ENCODE measurements around the gene RSBN1L. TPM values are rescaled to one million over a fixed set of nuclear protein-coding genes. Genes with fewer than 3 reads are reported as not detected.

The RSBN1L gene
- total and polyA plus RNA-seq, 2 donors (not counting 3 experiments of a cell fraction or from before 2014, with no cell fraction given): 3.0 to 13.1 TPM

- no peaks in the 10 kb centered on the region for H3K27me3 ChIP-seq (ENCODE audit: control insufficient read depth in 2 of 2, insufficient read depth in 2 of 2, low read length in 2 of 2)
- H3K4me1 ChIP-seq (ENCODE audit: control insufficient read depth, extremely low read depth, insufficient read depth, low read length): no peaks in the 10 kb centered on the region
- no peaks in the 10 kb centered on the region for H4K20me1 ChIP-seq (replicated peaks; ENCODE audit: control insufficient read depth, extremely low read depth, insufficient read depth, low read length)
- CTCF ChIA-PET: interaction anchor here (0.7 to 0.9 kb wide), 2 partner anchors 11 to 68 kb away, joined by 3 to 4 read pairs; no protein-coding TSS in a partner anchor
- peaks cover 15% of the 10 kb centered on the region for H3K79me2 ChIP-seq (ENCODE audit: control insufficient read depth, insufficient read depth, low read length)
- dilution Hi-C loops (cut with MboI; ENCODE audit: extremely low pct_ligation_motif_present, low sequenced_read_pairs): no loop called here
- intact Hi-C loops (cut with micrococcal nuclease): no loop called here
- no peak overlapping the region for H3K4me3 ChIP-seq (replicated peaks in 1 of 3; ENCODE audit: insufficient read depth in 1 of 3, low read depth in 1 of 3, low read length in 3 of 3)
- DNase-seq (ENCODE audit: low read depth, low spot score) (no peak), FAIRE-seq (no peak)
- no peak overlapping the region for H3K4me2 ChIP-seq (ENCODE audit: insufficient read depth, low read length)
- H3K27ac ChIP-seq (ENCODE audit: insufficient read depth, low read depth, low read length): no peak overlapping the region
- H3K9me1 ChIP-seq (replicated peaks; ENCODE audit: control insufficient read depth, extremely low read depth, insufficient read depth, low read length): no peaks in the 10 kb centered on the region
- POLR2A ChIA-PET: no interaction called here
- H2AFZ ChIP-seq (ENCODE audit: low read depth, low read length): no peak overlapping the region
- peaks cover 2% of the 10 kb centered on the region for H3K9me3 ChIP-seq (replicated peaks; ENCODE audit: control insufficient read depth, insufficient read depth, low read length)
- no TSS peak for BruUV-seq (replicated peaks)
- no peaks in the 10 kb centered on the region for H3K36me3 ChIP-seq (ENCODE audit: control insufficient read depth in 2 of 2, extremely low read depth in 1 of 2, insufficient read depth in 2 of 2, low read length in 2 of 2)
- no peak overlapping the region for H3K9ac ChIP-seq (replicated peaks; ENCODE audit: extremely low read depth, insufficient read depth, low read length)
- no peak for TF ChIP-seq EZH2 (IDR thresholded peaks at IDR 0.05; ENCODE audit: borderline replicate concordance, low read depth, low read length, severe bottlenecking)
- no peak for TF ChIP-seq JUN (IDR thresholded peaks at IDR 0.05; ENCODE audit: borderline replicate concordance, insufficient read depth, insufficient read length, low read depth)
- TF ChIP-seq GATA2 (IDR thresholded peaks at IDR 0.05; ENCODE audit: insufficient read depth, insufficient read length, low read depth, low read length): no peak
Measured at GRCh38 chr7:77823787-77824186, 127.5 kb downstream of the RSBN1L start.

- POLR2A ChIA-PET: no interaction called here
- no peaks in the 10 kb centered on the region for H3K9me1 ChIP-seq (replicated peaks; ENCODE audit: control insufficient read depth, extremely low read depth, insufficient read depth, low read length)
- H3K4me3 ChIP-seq (replicated peaks in 1 of 3; ENCODE audit: insufficient read depth in 1 of 3, low read depth in 1 of 3, low read length in 3 of 3): no peak overlapping the region
- H3K4me1 ChIP-seq (ENCODE audit: control insufficient read depth, extremely low read depth, insufficient read depth, low read length): no peaks in the 10 kb centered on the region
- H2AFZ ChIP-seq (ENCODE audit: low read depth, low read length): no peak overlapping the region
- no peak for TF ChIP-seq POLR2A (IDR thresholded peaks at IDR 0.05; ENCODE audit: low read depth, low read length)
- TF ChIP-seq FOS (IDR thresholded peaks at IDR 0.05; ENCODE audit: borderline replicate concordance, insufficient read depth, low read length): no peak
- no peak for TF ChIP-seq POLR2AphosphoS5 (IDR thresholded peaks at IDR 0.05; ENCODE audit: insufficient read depth, low read depth, low read length)
- TF ChIP-seq GATA2 (IDR thresholded peaks at IDR 0.05; ENCODE audit: insufficient read depth, insufficient read length, low read depth, low read length): no peak
- TF ChIP-seq MAX (IDR thresholded peaks at IDR 0.05; ENCODE audit: insufficient read depth, insufficient read length): no peak
- no peak for TF ChIP-seq MYC (IDR thresholded peaks at IDR 0.05; ENCODE audit: low read depth, low read length)
- TF ChIP-seq JUN (IDR thresholded peaks at IDR 0.05; ENCODE audit: borderline replicate concordance, insufficient read depth, insufficient read length, low read depth): no peak
- TF ChIP-seq EZH2 (IDR thresholded peaks at IDR 0.05; ENCODE audit: borderline replicate concordance, low read depth, low read length, severe bottlenecking): no peak
- TF ChIP-seq CTCF (IDR thresholded peaks at IDR 0.05; ENCODE audit: extremely low read depth in 1 of 2, insufficient read depth in 1 of 2, low read depth in 1 of 2, low read length in 2 of 2): no peak
- H3K27ac ChIP-seq (ENCODE audit: insufficient read depth, low read depth, low read length): no peak overlapping the region
- intact Hi-C loops (cut with micrococcal nuclease) (no loop called here), dilution Hi-C loops (cut with MboI; ENCODE audit: extremely low pct_ligation_motif_present, low sequenced_read_pairs) (no loop called here)
- H3K36me3 ChIP-seq (ENCODE audit: control insufficient read depth in 2 of 2, extremely low read depth in 1 of 2, insufficient read depth in 2 of 2, low read length in 2 of 2): no peaks in the 10 kb centered on the region
- no peak for DNase-seq (ENCODE audit: low read depth, low spot score)
- H3K9ac ChIP-seq (replicated peaks; ENCODE audit: extremely low read depth, insufficient read depth, low read length): no peak overlapping the region
- BruUV-seq (replicated peaks): no TSS peak
- H3K27me3 ChIP-seq (ENCODE audit: control insufficient read depth in 2 of 2, insufficient read depth in 2 of 2, low read length in 2 of 2): no peaks in the 10 kb centered on the region
- no peaks in the 10 kb centered on the region for H4K20me1 ChIP-seq (replicated peaks; ENCODE audit: control insufficient read depth, extremely low read depth, insufficient read depth, low read length)
- peaks cover 2% of the 10 kb centered on the region for H3K9me3 ChIP-seq (replicated peaks; ENCODE audit: control insufficient read depth, insufficient read depth, low read length)
- H3K4me2 ChIP-seq (ENCODE audit: insufficient read depth, low read length): no peak overlapping the region
- no peak for FAIRE-seq
- CTCF ChIA-PET: interaction anchor here (0.7 to 1.8 kb wide), 3 partner anchors 10 to 67 kb away, joined by 3 to 4 read pairs (median 4); no protein-coding TSS in a partner anchor
- peaks cover 13% of the 10 kb centered on the region for H3K79me2 ChIP-seq (ENCODE audit: control insufficient read depth, insufficient read depth, low read length)
Measured at GRCh38 chr7:77824636-77825035, 128.4 kb downstream of the RSBN1L start.
